ENCODE results near the gene WDR49.

Gene WDR49

DNA sequence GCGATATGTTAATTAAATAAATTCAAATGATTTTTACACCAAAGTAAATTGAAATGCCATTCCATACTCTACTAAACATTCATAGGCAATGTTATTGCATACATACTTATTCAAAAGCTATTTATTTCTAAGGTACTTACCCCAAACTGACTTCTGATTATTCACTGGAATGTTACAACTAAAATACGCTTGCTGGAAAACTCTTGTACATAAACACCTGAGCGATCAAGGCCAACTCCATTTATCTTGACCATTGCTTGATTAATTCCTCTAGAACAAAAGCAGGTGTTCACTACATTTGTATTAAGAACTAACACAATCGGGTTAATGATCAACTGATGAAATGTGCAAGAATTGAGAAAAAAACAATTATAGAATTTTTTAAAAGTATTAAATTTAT lies 179.9 kb downstream of the WDR49 start, which contains the start of gene SERPINI2:
Gene SERPINI2, minus strand, starts transcription at position 180 of the 400 bp plus-strand sequence. CDS start 2,208 bp downstream, outside the sequence.
- no peaks in the 10 kb centered on the region for H3K4me1 ChIP-seq (ENCODE audit: insufficient read depth, low read length, severe bottlenecking)
- H3K9me3 ChIP-seq (ENCODE audit: low read length), result no peaks in the 10 kb centered on the region
- H3K27me3 ChIP-seq (ENCODE audit: insufficient read depth, low read length), result no peaks in the 10 kb centered on the region
- no peak within 1 kb of the TSS for H2AFZ ChIP-seq (ENCODE audit: low read length)
- no peaks in the 10 kb centered on the region for H3K36me3 ChIP-seq (ENCODE audit: insufficient read depth, low read length)
- no peaks in the 10 kb centered on the region; the same call in 1 of the 2 replicates for H3K9me2 ChIP-seq (ENCODE audit: low read depth, low read length)
- H3K4me2 ChIP-seq (ENCODE audit: low read length), result no peak within 1 kb of the TSS
- H3K27ac ChIP-seq (ENCODE audit: low read depth, low read length, poor library complexity, severe bottlenecking), result no peak within 1 kb of the TSS
- no peak within 1 kb of the TSS for H3K4me3 ChIP-seq (ENCODE audit: low read depth, low read length, poor library complexity, severe bottlenecking)
- no peaks in the 10 kb centered on the region for H3K79me2 ChIP-seq (ENCODE audit: insufficient read depth, low read length)
- H3F3A ChIP-seq (ENCODE audit: insufficient read depth, low read length), result no peaks in the 10 kb centered on the region
- H3K9ac ChIP-seq (ENCODE audit: low read length), result no peak within 1 kb of the TSS
- no peaks in the 10 kb centered on the region for H4K20me1 ChIP-seq (ENCODE audit: insufficient read depth, low read length)
- TF ChIP-seq CTCF (IDR thresholded peaks at IDR 0.05; ENCODE audit: low read length) (no peak), EZH2 (IDR thresholded peaks at IDR 0.05; ENCODE audit: borderline replicate concordance, low read length) (no peak)

DNA sequence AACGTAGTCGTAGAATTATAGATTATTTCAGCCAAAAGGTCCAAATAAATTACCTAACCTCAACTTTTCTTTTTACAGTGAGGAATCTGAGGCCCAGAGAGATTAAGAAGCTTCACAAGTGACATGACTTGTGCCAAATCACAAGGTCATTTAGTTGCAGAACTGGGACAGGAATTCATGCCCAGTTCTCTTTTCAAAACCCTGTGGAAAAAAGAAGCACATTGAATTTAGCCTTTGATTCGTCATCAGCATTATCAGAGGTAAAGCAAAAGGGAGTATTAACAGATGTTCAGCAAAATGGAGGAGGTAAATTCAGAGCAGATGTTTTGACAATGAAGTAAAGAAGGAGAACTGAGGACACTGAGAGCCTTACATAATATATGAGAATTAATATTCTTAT lies 184.4 kb downstream of the WDR49 start:
- H3K9me2 ChIP-seq (ENCODE audit: low read depth, low read length), result no peaks in the 10 kb centered on the region; the same call in 1 of the 2 replicates

DNA sequence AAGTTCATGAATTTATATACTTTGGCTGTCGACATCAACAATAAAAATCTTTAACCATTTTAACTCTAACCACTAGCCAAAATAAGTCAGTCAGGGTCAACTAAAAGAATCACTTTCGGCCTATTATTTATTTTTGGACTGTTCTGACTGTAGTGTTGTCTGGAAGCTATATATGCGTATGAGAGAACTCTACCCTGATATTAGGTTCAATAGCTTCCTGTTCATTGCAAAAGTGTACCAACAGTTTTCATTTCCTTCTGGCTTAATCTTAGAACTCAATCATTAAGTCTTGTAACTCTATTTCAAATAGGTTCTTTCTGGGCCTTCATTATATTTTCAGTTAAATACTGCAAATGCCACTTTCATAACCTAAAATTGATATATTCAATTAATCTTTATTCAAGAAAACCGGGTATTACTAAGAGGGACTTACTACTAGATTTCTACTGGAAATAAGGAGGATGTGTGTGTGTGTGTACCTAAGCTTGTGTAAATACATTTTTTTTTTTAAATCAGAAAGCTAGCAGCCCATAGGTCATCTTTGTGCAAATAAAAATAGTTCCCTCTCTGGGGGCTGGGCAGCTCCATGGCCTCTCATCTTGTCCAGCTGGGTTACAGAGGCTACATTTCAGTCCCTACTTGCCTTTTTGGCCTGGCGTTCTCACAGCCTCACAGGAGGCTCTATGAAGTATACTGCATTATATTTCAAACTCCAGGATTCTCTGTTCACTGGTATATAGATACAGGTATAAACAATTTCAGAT lies 185.7 kb downstream of the WDR49 start:
- Histone ChIP-seq H3K27me3 (ENCODE audit: insufficient read depth, low read length) (no peaks in the 10 kb centered on the region), H3K36me3 (ENCODE audit: insufficient read depth, low read length) (no peaks in the 10 kb centered on the region), H3K79me2 (ENCODE audit: insufficient read depth, low read length) (no peaks in the 10 kb centered on the region), H3K4me2 (ENCODE audit: low read length) (no peak overlapping the region), H3K27ac (ENCODE audit: low read depth, low read length, poor library complexity, severe bottlenecking) (no peak overlapping the region), H3K9ac (ENCODE audit: low read length) (no peak overlapping the region), H3K9me2 (ENCODE audit: low read depth, low read length) (no peaks in the 10 kb centered on the region), H3K9me3 (ENCODE audit: low read length) (no peaks in the 10 kb centered on the region), H3K4me1 (ENCODE audit: insufficient read depth, low read length, severe bottlenecking) (no peaks in the 10 kb centered on the region), H3F3A (ENCODE audit: insufficient read depth, low read length) (no peaks in the 10 kb centered on the region), H2AFZ (ENCODE audit: low read length) (no peak overlapping the region), H4K20me1 (ENCODE audit: insufficient read depth, low read length) (no peaks in the 10 kb centered on the region), H3K4me3 (ENCODE audit: low read depth, low read length, poor library complexity, severe bottlenecking) (no peak overlapping the region)
- TF ChIP-seq EZH2 (IDR thresholded peaks at IDR 0.05; ENCODE audit: borderline replicate concordance, low read length) (no peak), CTCF (IDR thresholded peaks at IDR 0.05; ENCODE audit: low read length) (no peak)

More for the DNA sequence above, 184.4 kb downstream of the WDR49 start:
- Histone ChIP-seq H3F3A (ENCODE audit: insufficient read depth, low read length) (no peaks in the 10 kb centered on the region), H3K36me3 (ENCODE audit: insufficient read depth, low read length) (no peaks in the 10 kb centered on the region), H3K4me1 (ENCODE audit: insufficient read depth, low read length, severe bottlenecking) (no peaks in the 10 kb centered on the region), H3K4me2 (ENCODE audit: low read length) (no peak overlapping the region), H3K27ac (ENCODE audit: low read depth, low read length, poor library complexity, severe bottlenecking) (no peak overlapping the region), H3K27me3 (ENCODE audit: insufficient read depth, low read length) (no peaks in the 10 kb centered on the region), H3K9me3 (ENCODE audit: low read length) (no peaks in the 10 kb centered on the region), H4K20me1 (ENCODE audit: insufficient read depth, low read length) (no peaks in the 10 kb centered on the region), H3K9ac (ENCODE audit: low read length) (no peak overlapping the region), H2AFZ (ENCODE audit: low read length) (no peak overlapping the region), H3K4me3 (ENCODE audit: low read depth, low read length, poor library complexity, severe bottlenecking) (no peak overlapping the region), H3K79me2 (ENCODE audit: insufficient read depth, low read length) (no peaks in the 10 kb centered on the region)
- TF ChIP-seq EZH2 (IDR thresholded peaks at IDR 0.05; ENCODE audit: borderline replicate concordance, low read length) (no peak), CTCF (IDR thresholded peaks at IDR 0.05; ENCODE audit: low read length) (no peak)
